GM19438 (cell line): ENCODE data around the gene SPINDOC.
A peak's percentile ranks its signal among the peaks of the same experiment; 100 is the strongest.
"Not testable (repeated sequence)": the region's sequence is repeated elsewhere in the genome, so short reads cannot be mapped to it uniquely, and the experiment has no call there.

Experiments used
- ATAC-seq: cut with Tn5 transposase; IDR thresholded peaks from one replicate; pipeline ENCODE4 v1.9.1; 2021; ENCODE audit warnings: low read depth; ENCODE audit not compliant: unreplicated experiment

The SPINDOC gene

DNA sequence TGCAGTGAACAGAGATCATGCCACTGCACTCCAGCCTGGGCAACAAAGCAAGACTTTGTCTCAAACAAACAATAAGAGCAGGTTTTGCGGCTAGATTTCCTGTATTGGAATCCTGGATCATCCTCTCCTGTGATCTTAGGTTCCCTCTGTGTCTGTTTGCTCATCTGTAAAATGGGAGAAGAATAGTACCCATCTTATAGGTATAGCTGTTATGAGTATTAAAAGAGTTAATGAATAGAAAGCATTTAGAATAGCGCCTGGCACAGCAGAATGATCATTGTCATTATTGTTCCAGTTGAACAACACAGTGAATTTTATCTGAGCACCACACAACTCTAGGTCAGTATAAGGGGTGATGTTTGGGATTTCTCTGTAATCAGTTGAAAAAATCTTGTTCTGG is 36.4 kb downstream of the SPINDOC start:
- ATAC-seq, result no peak

GRCh38 chr11:63850920-63851319 is 37.7 kb downstream of the SPINDOC start:
- ATAC-seq, result no peak

- ATAC-seq, result no peak
These were observed 38.1 kb downstream of the SPINDOC start for GRCh38 chr11:63851364-63851763.

DNA sequence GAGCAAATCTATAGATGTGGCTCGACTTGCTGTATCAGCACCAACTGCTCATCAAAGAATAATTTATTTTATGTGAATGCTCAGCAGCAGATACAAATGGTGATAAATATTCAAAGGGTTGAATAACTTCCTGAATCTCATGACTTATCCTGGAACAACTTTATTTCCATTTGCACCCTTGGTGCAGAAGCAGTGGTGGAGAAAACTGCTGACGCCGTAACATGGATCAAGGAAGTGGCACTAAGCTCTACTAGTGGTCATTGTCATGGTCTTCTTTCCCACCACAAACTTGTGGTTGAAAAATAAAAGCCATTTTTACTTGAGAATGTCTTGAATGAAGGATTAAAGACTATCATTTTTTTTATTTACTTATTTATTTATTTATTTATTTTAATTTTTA is 40.2 kb downstream of the SPINDOC start:
- no peak for ATAC-seq

- no peak for ATAC-seq
These were observed 41.4 kb downstream of the SPINDOC start for GRCh38 chr11:63854696-63855095.

DNA sequence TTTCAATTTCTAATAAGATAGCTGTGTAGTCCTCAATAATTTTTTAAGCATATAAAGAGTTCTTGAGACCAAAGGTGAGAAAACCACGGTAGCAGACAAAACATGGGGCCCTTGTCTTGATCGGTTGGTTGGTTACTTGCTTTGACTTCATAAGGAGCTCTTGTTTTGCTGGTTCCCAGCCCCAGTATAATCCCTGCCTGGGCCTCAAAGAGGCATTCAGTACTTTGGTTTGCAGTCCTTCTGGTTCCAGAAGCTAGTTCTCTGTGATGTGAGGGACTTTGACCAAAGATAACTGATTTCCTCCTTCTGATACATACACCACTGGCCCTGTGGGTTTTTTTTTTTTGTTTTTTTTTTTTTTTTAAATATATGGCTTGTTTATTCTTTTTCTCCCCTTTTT is 42.7 kb downstream of the SPINDOC start:
- no peak for ATAC-seq

DNA sequence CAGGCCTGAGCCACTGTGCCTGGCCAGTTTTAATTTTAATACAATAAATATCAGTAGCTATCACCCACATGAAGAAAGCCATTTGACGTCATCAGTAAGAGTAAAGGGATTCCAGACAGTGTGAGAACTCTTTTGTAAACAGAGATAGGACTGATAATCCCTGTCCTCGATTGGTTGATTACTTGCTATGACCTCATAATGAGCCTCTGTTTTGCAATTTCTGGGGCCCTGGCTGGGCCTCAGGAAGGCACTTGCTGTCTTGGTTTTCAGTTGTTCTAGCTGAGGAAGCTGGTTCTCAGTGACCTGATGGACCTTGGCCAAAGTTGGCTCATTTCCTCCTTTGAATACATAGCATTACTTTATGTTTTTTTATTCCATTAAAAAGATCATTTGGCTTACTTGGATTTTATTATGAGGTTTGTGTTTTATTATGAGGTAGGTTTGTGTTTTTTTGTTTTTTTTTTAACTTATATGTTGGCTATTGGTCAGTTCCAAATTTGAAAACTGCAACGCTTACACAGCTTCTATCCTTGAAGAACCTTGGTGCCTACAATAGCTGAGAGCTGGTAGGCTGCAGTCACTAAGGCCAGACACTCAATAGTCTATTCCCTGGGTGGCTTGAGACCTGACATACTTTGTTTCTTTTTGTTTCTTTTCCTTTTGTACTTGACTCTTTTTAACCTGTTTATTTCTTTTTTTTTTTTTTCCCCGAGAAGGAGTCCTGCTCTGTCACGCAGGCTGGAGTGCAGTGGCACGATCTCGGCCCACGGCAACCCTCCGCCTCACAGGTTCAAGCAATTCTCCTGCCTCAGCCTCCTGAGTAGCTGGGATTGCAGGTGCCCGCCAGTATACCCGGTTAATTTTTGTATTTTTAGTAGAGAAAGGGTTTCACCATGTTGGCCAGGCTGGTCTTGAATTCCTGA is 45.6 kb downstream of the SPINDOC start:
- ATAC-seq, result no peak

DNA sequence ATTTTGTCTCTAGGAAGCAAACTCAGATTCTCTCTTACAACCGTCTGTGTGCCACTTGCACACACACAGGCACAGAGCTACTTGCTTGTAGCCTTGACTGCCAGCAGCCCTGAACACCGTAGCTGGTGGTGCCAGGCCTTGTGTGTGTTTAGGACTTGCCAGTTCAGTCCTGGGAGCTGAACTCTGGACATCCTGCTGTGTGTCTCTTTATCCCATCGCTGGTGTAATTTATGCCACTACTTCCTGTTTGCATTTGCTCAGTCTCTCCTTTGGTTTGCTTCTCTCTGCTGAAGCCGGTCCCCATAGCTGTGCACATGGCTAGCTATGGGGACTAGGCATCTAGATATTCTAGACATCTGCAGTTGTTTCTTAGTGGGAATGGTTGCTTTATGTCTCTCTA is 49.7 kb downstream of the SPINDOC start:
- ATAC-seq, result no peak

DNA sequence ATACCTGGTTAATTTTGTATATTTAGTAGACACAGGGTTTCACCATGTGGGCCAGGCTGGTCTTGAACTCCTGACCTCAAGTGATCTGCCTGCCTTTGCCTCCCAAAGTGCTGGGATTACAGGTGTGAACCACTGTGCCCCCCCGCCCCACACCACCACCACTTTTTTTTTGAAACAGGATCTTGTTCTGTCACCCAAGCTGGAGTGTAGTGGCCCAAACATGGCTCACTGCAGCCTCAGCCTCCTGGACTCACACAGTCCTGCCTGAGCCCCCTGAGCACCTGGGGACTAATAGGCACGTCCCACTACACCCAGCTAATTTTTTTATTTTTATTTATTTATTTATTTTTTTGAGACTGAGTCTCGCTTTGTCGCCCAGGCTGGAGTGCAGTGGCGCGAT is 50.4 kb downstream of the SPINDOC start:
- ATAC-seq, result not testable (repeated sequence)

DNA sequence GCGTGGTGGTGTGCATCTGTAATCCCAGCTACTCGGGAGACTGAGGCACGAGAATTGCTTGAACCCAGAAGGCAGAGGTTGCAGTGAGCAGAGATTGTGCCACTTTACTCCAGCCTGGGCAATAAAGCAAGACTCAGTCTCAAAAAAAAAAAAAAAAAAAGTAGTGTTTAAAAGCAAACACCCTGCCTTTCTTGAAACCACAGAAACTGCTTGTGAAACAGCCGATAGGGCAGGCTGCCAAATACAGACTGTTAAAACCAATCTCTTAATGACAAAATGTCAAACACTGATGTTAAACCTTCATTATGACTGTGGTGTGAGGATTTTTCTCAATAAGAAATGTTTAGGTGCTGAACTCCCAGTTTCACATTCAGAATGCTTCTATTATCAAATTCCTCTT is 53.0 kb downstream of the SPINDOC start:
- ATAC-seq, result no peak

- ATAC-seq, result no peak
These were observed 54.3 kb downstream of the SPINDOC start for GRCh38 chr11:63867511-63867910.

- ATAC-seq, result no peak
These were observed 55.3 kb downstream of the SPINDOC start for GRCh38 chr11:63868399-63869064.

- no peak for ATAC-seq
These were observed 55.9 kb downstream of the SPINDOC start for GRCh38 chr11:63869171-63869591.

- no peak for ATAC-seq
These were observed 56.4 kb downstream of the SPINDOC start for GRCh38 chr11:63869683-63870082.

DNA sequence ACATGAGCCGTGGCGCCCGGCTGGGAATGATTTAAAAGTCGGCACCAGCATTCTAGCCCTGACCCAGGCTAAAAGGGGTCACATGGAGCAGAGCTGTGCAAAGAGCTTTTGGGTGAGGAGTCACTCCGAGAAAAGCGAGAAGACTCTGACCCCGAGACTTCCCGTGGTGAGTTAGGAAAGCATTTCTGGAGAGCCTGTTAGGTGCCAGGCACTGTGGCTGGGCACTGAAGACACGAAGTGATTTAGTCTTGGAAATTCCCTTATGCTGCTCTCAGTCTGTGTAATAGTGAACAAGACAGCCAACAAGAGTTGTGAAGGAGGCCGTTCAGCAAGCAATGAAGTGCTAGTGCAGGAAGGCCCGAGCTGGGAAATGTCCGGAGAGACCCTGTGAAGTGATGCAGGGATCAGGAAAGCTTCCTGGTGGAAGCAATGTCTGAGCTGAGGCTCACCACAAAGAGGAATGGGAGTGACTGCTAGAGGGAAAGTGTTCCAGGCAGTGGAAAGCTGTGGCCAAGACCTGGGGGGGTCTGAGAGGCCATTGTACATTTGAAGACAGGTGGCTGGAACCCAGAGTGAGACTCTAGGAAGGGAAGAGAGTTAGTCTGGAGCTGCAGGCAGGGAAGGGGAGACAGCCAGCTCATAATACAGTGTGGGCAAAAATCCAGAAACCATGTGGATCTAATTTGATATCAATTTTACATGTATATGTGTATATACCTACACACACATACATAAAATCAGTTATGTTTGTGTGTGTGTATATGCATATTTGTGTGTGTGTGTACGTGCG is 57.3 kb downstream of the SPINDOC start:
- no peak for ATAC-seq

DNA sequence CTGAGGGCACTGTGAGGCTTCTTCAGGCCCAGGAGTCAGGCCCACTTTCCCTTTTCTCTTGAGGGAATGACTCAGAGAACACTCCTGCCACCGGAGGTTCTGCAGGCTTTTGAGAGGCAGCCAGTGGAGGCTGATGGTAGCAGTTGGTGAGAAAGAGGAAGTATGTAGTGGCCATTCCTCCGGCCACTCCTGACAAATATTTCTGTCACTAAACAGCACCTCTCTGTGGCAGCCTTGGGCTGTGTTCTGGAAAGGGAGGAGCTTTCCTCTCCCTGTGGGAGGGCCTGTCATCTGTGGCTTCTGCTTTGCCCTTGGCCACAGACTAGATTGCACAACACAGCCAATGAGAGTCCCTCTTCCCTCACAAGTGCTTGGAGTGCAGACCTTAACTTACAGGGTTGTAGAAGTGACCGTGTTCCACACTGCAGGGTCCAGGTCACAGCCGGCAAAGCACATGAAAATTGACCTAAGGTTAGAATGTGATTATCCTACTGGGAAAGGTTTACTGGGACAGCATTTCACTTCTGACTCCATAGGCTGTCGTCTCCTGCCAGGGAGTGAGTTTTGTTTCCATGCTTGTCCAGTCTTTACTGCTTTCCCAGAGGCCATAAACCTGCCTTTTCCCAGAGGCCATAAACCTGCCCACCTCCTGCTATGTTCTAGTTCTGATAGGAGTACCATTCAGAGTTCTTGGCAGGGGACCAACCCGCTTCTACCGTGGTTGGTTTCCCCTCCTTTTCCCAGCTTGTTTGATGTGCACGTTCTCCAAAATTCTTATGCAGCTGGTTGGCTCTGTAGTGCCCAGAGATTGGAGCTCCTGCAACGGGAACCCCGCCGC is 58.9 kb downstream of the SPINDOC start:
- ATAC-seq, result peak; percentile 90

- no peak for ATAC-seq
These were observed 59.5 kb downstream of the SPINDOC start for GRCh38 chr11:63872800-63873197.

GRCh38 chr11:63873311-63873710 is 60.1 kb downstream of the SPINDOC start:
- ATAC-seq, result no peak

DNA sequence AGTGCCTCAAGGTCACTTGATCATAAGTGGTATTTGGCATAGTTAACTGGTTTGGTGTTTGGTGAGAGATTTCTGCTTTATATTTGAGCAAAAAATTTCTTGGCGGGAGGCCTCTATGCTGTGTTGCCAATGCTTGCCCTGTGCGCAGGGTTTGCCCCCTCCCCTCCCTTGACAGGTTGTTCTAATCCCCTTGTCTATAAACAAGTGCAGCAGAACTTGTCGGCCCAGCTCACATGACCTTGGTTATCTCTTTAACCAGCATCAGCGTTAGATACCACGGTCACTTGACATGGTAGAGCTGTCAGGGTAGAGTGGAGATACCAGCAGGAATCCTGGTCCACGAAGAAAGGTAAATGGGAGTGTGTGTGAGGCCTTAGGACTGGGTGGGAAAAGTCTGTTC is 61.3 kb downstream of the SPINDOC start:
- no peak for ATAC-seq

- ATAC-seq, result no peak
These were observed 62.3 kb downstream of the SPINDOC start for GRCh38 chr11:63875506-63876065.
